ENCODE measurements around the gene C8G. TPM values are rescaled to one million over a fixed set of nuclear protein-coding genes. Genes with fewer than 3 reads are reported as not detected.

The C8G gene
- total RNA-seq, 1 donor from 2014 or later: 2.2 TPM

DNA sequence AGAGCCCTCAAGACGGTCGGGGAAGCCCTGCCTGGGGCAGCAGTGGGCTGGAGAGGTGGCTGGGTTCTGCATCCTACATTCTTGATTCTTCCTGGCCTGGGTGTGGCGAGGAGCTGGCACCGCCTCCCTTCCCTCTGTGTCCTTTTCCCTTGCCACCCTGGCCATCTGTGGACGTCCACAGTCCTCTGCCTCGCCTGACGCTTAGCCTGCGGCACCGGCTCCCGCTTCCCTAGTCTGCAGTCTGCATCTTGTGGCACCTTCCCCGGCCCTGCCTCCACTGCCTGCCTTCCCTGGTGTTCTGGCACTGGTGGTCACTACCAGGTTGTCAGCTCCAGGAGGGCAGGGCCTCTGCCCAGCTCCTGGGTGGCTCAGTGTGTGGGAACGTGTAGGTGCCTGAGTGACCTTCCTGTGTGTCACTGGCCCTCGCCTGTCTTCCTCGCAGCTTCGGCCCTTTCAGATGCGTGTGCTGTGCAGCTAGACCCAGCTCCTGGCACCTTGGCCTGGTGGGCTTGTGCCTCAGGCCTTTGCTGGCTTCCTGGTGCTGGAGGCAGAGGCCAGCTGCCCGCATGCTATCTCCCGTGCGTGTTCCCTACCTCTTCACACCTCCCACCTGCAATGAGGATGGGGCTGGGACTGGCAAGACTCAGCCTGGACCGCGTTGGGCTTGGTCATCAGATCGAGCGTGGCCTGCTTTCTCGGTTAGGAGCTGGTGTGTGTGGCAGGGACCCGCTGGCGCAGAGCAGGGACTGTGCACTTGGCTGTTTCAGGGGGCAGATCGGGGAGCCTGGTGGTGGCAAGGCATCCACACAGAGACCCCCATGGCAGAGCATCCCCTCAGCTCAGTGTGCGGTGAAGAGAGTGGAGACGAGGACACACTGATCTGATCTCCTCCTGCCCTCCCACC is 37.8 kb upstream of the C8G start:
- Mint-ChIP-seq H3K36me3 (ENCODE audit: low read depth) (peaks cover 8% of the 10 kb centered on the region), H3K27me3 (ENCODE audit: low read depth) (no peaks in the 10 kb centered on the region), H3K27ac (ENCODE audit: unreplicated experiment) (no peak overlapping the region), H3K4me1 (ENCODE audit: low read depth) (peaks cover 5% of the 10 kb centered on the region), H3K4me3 (ENCODE audit: unreplicated experiment) (no peak overlapping the region), H3K9me3 (ENCODE audit: low read depth) (no peaks in the 10 kb centered on the region)
- DNase-seq (ENCODE audit: low spot score): no peak
- TF ChIP-seq, protein P1, sequence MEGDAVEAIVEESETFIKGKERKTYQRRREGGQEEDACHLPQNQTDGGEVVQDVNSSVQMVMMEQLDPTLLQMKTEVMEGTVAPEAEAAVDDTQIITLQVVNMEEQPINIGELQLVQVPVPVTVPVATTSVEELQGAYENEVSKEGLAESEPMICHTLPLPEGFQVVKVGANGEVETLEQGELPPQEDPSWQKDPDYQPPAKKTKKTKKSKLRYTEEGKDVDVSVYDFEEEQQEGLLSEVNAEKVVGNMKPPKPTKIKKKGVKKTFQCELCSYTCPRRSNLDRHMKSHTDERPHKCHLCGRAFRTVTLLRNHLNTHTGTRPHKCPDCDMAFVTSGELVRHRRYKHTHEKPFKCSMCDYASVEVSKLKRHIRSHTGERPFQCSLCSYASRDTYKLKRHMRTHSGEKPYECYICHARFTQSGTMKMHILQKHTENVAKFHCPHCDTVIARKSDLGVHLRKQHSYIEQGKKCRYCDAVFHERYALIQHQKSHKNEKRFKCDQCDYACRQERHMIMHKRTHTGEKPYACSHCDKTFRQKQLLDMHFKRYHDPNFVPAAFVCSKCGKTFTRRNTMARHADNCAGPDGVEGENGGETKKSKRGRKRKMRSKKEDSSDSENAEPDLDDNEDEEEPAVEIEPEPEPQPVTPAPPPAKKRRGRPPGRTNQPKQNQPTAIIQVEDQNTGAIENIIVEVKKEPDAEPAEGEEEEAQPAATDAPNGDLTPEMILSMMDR (IDR thresholded peaks at IDR 0.05): no peak

DNA sequence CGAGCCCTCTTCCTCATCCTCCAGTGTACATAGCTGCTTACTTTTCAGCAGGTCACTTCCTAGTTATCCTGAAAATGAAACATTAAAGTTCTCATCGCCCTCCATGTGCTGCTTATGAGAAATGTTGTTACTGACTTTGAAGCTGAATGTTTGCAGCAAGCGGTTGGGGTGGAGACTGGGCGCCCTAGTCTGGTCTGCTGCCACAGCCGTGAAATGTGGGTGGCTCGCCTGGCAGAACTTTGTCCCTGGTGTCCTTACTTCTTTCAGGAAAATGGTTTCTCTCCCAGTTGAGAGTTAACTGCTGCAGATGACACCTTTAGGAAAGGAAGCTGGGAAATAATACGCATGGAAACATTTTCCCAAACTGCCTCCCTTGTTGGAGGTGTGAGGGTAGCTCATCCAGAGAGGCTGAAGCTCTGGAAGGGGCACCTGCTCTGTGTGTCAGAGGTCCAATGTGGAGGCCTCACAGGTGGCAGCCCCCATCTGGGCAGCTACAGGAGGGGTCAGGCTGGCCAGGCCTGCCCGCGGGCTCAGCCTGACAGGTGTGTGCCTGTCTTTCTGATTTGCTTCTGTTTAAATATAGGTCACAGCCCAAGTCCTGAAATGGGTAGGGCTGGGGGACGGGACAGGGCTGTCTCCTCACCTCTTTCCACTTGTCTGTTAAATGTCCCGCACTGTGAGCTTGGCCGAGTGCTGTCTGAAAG is 34.7 kb upstream of the C8G start:
- Mint-ChIP-seq H3K4me1 (ENCODE audit: low read depth) (no peaks in the 10 kb centered on the region), H3K27ac (ENCODE audit: unreplicated experiment) (no peak overlapping the region), H3K9me3 (ENCODE audit: low read depth) (no peaks in the 10 kb centered on the region), H3K4me3 (ENCODE audit: unreplicated experiment) (no peak overlapping the region), H3K36me3 (ENCODE audit: low read depth) (peaks cover 8% of the 10 kb centered on the region), H3K27me3 (ENCODE audit: low read depth) (no peaks in the 10 kb centered on the region)
- TF ChIP-seq, protein P1 (IDR thresholded peaks at IDR 0.05): no peak
- no peak for DNase-seq (ENCODE audit: low spot score)

DNA sequence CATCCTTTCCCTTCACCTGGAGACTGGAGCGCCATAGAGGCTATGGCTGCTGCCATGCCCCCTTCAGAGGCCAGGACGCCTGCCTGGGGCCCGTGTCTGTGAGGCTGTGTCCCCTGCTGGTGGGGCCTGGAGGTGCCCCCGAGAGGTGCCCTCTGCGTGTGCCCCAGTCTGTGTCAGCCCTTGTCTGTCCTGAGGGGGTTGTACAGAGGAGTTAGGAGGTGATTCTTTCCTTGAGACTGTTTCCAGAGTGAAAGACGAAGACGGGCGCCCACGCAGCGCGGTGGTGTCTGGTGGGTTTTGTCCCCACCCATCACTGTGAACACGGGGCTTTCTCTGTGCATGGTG is 34.2 kb upstream of the C8G start:
- Mint-ChIP-seq H3K4me3 (ENCODE audit: unreplicated experiment) (no peak overlapping the region), H3K9me3 (ENCODE audit: low read depth) (no peaks in the 10 kb centered on the region), H3K36me3 (ENCODE audit: low read depth) (peaks cover 9% of the 10 kb centered on the region), H3K4me1 (ENCODE audit: low read depth) (no peaks in the 10 kb centered on the region), H3K27ac (ENCODE audit: unreplicated experiment) (no peak overlapping the region), H3K27me3 (ENCODE audit: low read depth) (no peaks in the 10 kb centered on the region)
- TF ChIP-seq, protein P1 (IDR thresholded peaks at IDR 0.05): no peak
- no peak for DNase-seq (ENCODE audit: low spot score)

DNA sequence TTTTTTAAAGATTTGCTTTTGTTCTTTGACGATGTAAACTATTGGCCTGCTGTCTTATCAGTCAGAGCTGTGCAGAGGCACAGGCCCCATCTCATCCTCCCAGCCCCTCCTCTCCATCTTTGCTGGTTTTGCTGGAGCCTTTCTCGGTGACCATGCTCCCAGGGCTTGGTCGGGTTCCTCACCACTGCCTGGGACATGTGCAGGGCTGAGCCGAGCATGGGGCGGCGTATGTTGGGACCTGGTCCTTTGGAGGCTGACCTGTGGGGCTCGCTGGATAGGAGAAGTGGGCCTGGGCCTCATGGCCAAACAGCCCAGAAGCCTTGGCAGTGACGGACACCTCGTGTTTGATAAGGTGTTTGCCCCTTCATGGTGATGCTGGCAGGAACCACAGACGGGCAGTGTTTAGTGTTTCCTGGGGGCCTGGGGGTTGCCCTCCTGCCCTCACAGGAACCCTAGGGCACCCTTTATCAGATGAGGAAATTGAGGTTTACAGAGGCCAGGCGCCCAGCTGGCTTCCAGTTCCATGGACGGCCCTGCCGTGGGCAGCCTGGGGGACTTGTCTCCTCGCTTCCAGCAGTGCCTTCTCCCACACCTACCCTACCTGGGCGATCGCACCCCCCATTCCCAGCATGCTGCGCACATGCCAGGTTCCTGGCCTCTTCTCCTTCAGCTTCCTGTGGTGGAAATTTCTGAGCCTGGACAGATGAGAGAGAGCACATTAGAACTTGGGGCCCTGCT is 31.2 kb upstream of the C8G start:
- no peak overlapping the region for H3K4me3 Mint-ChIP-seq (ENCODE audit: unreplicated experiment)
- TF ChIP-seq, protein P1 (IDR thresholded peaks at IDR 0.05): no peak
- H3K27ac Mint-ChIP-seq (ENCODE audit: unreplicated experiment): no peak overlapping the region
- H3K27me3 Mint-ChIP-seq (ENCODE audit: low read depth): no peaks in the 10 kb centered on the region
- no peaks in the 10 kb centered on the region for H3K4me1 Mint-ChIP-seq (ENCODE audit: low read depth)
- peaks cover 21% of the 10 kb centered on the region for H3K36me3 Mint-ChIP-seq (ENCODE audit: low read depth)
- H3K9me3 Mint-ChIP-seq (ENCODE audit: low read depth): no peaks in the 10 kb centered on the region
- DNase-seq (ENCODE audit: low spot score): no peak
